VCaP (cell line): ENCODE results near the gene DOK1.
"Not testable (repeated sequence)": the region's sequence is repeated elsewhere in the genome, so short reads cannot be mapped to it uniquely, and the experiment has no call there.

Experiments used
- H3K27ac ChIP-seq: fragments of 450-650 bp; 2 replicates; pipeline ENCODE4 v1.5.1; 2017
- TF ChIP-seq, protein P1 (sequence below): fragments of 450-650 bp; conservative IDR thresholded peaks from 2 replicates; pipeline ENCODE4 v1.5.1; 2017; ENCODE audit warnings: mild to moderate bottlenecking, moderate library complexity

DOK1 gene

DNA sequence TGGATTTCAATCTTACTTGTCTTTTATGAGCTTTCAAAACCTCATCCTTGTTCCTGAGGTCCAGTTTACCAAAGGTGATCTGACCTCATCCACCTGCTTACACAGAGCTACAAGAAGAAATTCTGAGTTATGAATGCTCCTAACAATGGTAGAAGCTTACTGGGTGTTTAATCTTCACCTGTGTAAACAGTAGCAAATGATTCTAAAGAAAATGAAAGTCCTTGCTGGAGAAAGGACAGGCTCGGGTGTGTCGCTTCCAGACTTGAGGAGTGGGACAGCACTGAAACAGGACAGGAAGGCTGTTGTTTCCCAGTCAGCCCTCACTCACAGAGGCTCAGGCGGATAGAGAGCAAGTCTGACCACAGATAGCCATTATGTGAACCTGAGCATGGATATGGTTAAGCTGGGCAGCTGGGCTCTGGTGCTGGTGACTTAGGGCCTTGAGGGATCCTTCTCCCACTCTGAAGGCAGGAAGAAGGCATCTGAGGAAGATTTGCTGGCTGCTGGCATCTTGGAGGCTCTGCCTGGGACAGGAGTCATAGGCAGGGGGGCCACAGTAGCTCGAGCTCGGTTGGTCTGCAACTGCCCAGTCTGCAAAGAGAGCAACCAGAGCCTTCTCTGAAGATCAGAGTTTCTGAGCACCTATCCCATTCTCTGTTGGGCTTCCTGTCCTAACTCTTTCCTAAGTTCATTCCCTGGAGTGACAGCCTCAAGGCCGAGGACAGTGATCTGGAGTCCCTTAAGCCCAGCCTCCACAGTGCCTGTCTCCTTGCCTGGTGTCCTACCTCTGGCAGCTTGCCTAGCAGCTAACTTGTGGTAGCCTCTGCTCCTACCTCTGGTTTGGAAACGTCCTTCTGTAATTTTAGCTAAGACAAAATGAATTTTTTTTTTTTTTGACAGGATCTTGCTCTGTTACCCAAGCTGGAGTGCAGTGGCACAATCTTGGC, 4.0 kb downstream of the DOK1 start:
- peak overlapping the region; percentile 31; the same call in 1 of the 2 replicates for H3K27ac ChIP-seq
- TF ChIP-seq, protein P1, sequence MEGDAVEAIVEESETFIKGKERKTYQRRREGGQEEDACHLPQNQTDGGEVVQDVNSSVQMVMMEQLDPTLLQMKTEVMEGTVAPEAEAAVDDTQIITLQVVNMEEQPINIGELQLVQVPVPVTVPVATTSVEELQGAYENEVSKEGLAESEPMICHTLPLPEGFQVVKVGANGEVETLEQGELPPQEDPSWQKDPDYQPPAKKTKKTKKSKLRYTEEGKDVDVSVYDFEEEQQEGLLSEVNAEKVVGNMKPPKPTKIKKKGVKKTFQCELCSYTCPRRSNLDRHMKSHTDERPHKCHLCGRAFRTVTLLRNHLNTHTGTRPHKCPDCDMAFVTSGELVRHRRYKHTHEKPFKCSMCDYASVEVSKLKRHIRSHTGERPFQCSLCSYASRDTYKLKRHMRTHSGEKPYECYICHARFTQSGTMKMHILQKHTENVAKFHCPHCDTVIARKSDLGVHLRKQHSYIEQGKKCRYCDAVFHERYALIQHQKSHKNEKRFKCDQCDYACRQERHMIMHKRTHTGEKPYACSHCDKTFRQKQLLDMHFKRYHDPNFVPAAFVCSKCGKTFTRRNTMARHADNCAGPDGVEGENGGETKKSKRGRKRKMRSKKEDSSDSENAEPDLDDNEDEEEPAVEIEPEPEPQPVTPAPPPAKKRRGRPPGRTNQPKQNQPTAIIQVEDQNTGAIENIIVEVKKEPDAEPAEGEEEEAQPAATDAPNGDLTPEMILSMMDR: no peak

DNA sequence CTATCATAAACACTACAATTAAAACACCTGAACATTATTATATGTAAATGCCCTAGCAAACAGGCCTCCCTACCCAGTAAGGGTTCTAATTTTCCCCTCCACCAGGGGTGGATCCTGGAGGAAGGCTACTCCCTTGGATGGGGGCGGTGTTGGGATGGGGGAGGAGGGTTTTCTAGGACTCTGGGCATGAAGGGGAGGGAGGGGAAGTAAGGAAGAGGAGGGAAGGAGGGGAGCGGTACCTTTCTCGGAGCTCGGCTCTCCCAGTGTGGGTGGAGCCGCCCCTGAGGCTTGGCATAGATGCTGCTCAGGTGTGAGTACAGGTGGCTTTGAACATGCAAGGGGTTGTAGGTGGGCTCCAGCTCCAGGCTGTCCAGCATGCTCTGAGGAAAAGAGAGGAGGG, 5.4 kb downstream of the DOK1 start:
- H3K27ac ChIP-seq: no peak overlapping the region
- TF ChIP-seq, protein P1: no peak

DNA sequence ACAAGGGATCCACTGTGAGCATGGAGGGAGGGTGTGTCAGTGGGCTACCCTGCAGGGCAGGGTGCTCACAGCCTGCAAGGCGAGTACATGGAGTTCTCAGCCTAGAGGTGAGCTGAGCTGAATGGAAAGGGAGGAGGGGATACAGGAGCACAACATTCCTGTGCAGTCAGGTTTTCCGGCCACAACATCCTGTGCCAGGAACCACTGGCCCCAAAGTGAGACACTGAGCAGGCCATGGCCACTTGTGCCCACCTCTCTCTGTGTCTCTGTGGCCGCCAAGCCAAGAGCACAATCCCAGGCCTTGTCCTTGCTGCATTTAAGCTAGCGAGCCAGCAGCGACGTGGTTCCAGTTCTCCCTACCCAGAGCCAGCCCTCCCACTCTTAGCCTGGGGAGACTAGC, 6.1 kb downstream of the DOK1 start:
- H3K27ac ChIP-seq: no peak overlapping the region
- TF ChIP-seq, protein P1: no peak

DNA sequence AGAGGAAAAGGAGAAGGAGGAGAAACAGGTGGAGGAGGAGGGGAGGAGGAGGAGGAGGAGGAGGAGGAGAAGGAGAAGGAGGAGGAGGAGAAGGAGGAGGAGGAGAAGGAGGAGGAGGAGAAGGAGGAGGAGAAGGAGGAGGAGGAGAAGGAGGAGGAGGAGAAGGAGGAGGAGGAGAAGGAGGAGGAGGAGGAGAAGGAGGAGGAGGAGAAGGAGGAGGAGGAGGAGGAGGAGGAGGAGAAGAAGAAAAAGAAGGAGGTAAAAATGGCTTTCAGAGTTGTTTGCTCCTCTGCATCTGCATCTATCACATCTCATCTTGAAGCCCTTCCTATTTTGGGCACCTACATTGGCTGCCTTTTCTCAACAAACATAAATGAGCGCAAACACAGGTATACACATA, 6.5 kb downstream of the DOK1 start:
- not testable (repeated sequence) for H3K27ac ChIP-seq

DNA sequence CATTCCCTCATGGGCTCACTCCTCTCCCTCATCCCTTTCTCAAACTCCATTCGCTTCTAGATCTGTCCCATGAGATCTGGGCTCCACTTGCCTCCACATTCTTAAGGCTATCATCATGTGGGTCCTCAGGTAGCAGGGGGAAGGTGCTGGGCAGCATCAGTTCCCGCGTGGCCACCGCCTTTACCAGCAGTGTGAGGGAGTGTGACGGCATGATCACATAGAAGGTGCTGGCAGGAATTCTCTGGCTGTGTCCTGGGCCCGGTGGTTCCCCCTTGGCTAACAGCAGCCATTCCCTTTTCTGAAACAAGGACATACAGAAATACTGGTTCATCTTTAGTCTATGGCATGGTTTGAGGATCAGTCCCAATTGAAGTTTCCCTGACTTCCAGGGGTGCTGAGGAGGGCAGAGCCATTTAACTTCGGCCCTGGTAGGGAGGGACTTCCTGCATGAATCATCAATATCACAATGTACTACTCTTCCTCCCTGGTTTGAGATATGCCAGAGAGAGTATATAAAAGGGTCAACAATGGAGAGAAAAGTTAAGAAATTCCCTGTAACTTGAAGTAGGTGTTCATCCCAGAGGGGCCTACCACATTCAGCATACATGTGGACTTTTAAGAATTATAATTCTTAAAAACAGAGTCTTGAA, 7.7 kb downstream of the DOK1 start:
- H3K27ac ChIP-seq: no peak overlapping the region
- TF ChIP-seq, protein P1: no peak

DNA sequence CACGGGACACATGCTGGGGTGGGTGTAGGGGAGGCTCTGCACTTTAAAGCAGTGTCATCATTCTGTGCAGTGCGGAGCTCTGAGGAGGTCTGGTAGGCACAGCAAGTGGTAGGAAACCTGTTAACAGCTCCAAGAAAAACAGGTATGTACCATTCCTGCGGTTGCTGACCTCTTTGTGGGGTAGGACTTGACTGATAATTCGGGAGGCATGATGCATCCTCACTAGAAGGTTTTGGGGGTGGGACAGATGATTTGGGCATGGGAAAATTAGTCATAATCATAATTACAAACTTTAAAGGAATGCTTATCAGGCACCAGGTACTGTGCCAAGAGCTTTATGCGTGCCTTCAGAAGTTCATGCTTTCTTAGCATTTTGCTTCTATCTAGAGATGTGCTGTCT, 9.7 kb downstream of the DOK1 start:
- TF ChIP-seq, protein P1: no peak

DNA sequence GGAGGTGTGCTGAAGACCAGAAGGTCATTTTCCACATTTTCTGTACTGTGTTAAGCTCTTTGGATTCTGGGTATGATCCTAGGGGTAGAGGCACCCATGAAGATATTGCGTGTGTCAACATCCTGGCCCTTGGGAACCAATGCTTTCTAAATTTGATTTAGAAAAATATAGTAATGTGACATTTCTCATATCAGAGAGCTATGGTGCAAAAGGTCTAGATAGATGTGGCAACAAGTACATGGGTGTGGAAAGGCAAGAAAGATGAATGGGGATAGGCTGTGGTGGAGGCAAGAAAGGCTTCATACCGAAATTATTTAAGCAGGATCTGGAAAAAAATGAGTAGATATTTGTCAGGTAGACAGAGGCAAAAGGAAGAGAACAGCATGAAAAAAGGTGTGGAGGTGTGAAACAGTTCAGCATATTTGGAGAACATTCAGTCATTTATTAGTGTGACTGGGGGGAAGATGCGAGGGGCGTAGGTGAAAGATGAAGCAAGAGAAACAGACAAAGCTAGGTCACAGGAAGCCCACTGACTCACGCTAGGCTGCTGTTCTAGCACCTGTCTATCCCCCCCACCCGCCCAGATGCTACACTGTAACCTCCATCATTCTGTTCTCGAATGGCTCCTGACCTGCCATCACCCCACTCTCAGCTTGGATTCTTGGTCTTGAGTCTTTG, 11.7 kb downstream of the DOK1 start:
- TF ChIP-seq, protein P1: no peak
- no peak overlapping the region for H3K27ac ChIP-seq

More for the DNA sequence above, 9.7 kb downstream of the DOK1 start:
- H3K27ac ChIP-seq: no peak overlapping the region
